Loucy (cell line): ENCODE data around the gene RBPJL.

Experiments
- H2AFZ ChIP-seq: fragments of 200-600 bp; sonication (generic); 2 replicates; pipeline ENCODE4 v1.6.0; 2016; ENCODE audit warnings: antibody characterized with exemption, mild to moderate bottlenecking, low read length, moderate library complexity
- H3F3A ChIP-seq: fragments of 200-600 bp; 2 replicates; pipeline ENCODE4 v1.6.0; 2016; ENCODE audit warnings: antibody characterized with exemption, low read depth, mild to moderate bottlenecking
- H3K27me3 ChIP-seq: fragments of 200-600 bp; sonication (generic); 2 replicates; pipeline ENCODE4 v1.6.1; 2014; ENCODE audit warnings: low read length, mild to moderate bottlenecking; ENCODE audit not compliant: insufficient read depth, poor library complexity, severe bottlenecking
- H3K36me3 ChIP-seq: fragments of 200-600 bp; sonication (generic); 2 replicates; pipeline ENCODE4 v1.6.1; 2016; ENCODE audit warnings: low read length; ENCODE audit not compliant: insufficient read depth
- H3K4me1 ChIP-seq: fragments of 200-600 bp; sonication (generic); 2 replicates; pipeline ENCODE4 v1.5.1; 2014; ENCODE audit warnings: low read length, mild to moderate bottlenecking; ENCODE audit not compliant: insufficient read depth, poor library complexity, severe bottlenecking
- H3K4me2 ChIP-seq: fragments of 200-600 bp; sonication (generic); 2 replicates; pipeline ENCODE4 v1.6.0; 2014; ENCODE audit warnings: antibody characterized with exemption, low read length, low read depth, mild to moderate bottlenecking; ENCODE audit not compliant: poor library complexity, severe bottlenecking
- H3K4me3 ChIP-seq: fragments of 200-600 bp; sonication (generic); 2 replicates; pipeline ENCODE4 v1.5.1; 2014; ENCODE audit warnings: low read length, mild to moderate bottlenecking, mixed read lengths; ENCODE audit not compliant: poor library complexity, severe bottlenecking
- H3K79me2 ChIP-seq: fragments of 200-600 bp; sonication (generic); 2 replicates; pipeline ENCODE4 v1.6.1; 2014; ENCODE audit warnings: low read length; ENCODE audit not compliant: insufficient read depth
- H3K9ac ChIP-seq: fragments of 200-600 bp; sonication (generic); 2 replicates; pipeline ENCODE4 v1.6.0; 2014; ENCODE audit warnings: mild to moderate bottlenecking, low read depth, low read length, moderate library complexity; ENCODE audit not compliant: poor library complexity, severe bottlenecking
- H3K9me2 ChIP-seq: fragments of 200-600 bp; sonication (generic); replicated peaks from 2 replicates; pipeline ENCODE4 v1.6.1; 2016; ENCODE audit warnings: low read depth, low read length, mixed read lengths
- H3K9me3 ChIP-seq: fragments of 200-600 bp; sonication (generic); 2 replicates; pipeline ENCODE4 v1.6.1; 2014; ENCODE audit warnings: mild to moderate bottlenecking, antibody characterized with exemption, low read length, low read depth; ENCODE audit not compliant: insufficient read depth
- H4K20me1 ChIP-seq: fragments of 200-600 bp; sonication (generic); 2 replicates; pipeline ENCODE4 v1.6.0; 2014; ENCODE audit warnings: antibody characterized with exemption, low read length, mild to moderate bottlenecking; ENCODE audit not compliant: insufficient read depth, poor library complexity, severe bottlenecking
- EZH2phosphoT487 ChIP-seq: fragments of 200-600 bp; IDR thresholded peaks from 2 replicates; pipeline ENCODE4 v1.6.1; 2018; ENCODE audit warnings: antibody characterized with exemption, mild to moderate bottlenecking, moderate library complexity, borderline replicate concordance
- TF ChIP-seq, protein P1 (sequence below): fragments of 200-600 bp; sonication (generic); conservative IDR thresholded peaks from 2 replicates; pipeline ENCODE4 v1.5.1; 2014; ENCODE audit warnings: mild to moderate bottlenecking, antibody characterized with exemption, low read length

The RBPJL gene

GRCh38 chr20:45258259-45258658 is 48.4 kb upstream of the RBPJL start:
- Histone ChIP-seq H3K4me3 (no peak overlapping the region), H3K79me2 (no peaks in the 10 kb centered on the region), H3K36me3 (no peaks in the 10 kb centered on the region), H3K9ac (no peak overlapping the region), H3F3A (no peaks in the 10 kb centered on the region), H3K4me2 (no peak overlapping the region), H3K27me3 (no peaks in the 10 kb centered on the region), H4K20me1 (no peaks in the 10 kb centered on the region), H3K9me2 (no peaks in the 10 kb centered on the region), H3K4me1 (no peaks in the 10 kb centered on the region), H2AFZ (no peak overlapping the region), H3K9me3 (no peaks in the 10 kb centered on the region)
- TF ChIP-seq EZH2phosphoT487: no peak
- TF ChIP-seq, protein P1, sequence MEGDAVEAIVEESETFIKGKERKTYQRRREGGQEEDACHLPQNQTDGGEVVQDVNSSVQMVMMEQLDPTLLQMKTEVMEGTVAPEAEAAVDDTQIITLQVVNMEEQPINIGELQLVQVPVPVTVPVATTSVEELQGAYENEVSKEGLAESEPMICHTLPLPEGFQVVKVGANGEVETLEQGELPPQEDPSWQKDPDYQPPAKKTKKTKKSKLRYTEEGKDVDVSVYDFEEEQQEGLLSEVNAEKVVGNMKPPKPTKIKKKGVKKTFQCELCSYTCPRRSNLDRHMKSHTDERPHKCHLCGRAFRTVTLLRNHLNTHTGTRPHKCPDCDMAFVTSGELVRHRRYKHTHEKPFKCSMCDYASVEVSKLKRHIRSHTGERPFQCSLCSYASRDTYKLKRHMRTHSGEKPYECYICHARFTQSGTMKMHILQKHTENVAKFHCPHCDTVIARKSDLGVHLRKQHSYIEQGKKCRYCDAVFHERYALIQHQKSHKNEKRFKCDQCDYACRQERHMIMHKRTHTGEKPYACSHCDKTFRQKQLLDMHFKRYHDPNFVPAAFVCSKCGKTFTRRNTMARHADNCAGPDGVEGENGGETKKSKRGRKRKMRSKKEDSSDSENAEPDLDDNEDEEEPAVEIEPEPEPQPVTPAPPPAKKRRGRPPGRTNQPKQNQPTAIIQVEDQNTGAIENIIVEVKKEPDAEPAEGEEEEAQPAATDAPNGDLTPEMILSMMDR: no peak

GRCh38 chr20:45258664-45259063 is 48.0 kb upstream of the RBPJL start:
- Histone ChIP-seq H3K4me3 (no peak overlapping the region), H3K9me3 (no peaks in the 10 kb centered on the region), H3K9ac (no peak overlapping the region), H3K27me3 (no peaks in the 10 kb centered on the region), H2AFZ (no peak overlapping the region), H3F3A (no peaks in the 10 kb centered on the region), H3K36me3 (no peaks in the 10 kb centered on the region), H4K20me1 (no peaks in the 10 kb centered on the region), H3K4me1 (no peaks in the 10 kb centered on the region), H3K9me2 (no peaks in the 10 kb centered on the region), H3K4me2 (no peak overlapping the region), H3K79me2 (no peaks in the 10 kb centered on the region)
- TF ChIP-seq, protein P1: no peak
- TF ChIP-seq EZH2phosphoT487: no peak

DNA sequence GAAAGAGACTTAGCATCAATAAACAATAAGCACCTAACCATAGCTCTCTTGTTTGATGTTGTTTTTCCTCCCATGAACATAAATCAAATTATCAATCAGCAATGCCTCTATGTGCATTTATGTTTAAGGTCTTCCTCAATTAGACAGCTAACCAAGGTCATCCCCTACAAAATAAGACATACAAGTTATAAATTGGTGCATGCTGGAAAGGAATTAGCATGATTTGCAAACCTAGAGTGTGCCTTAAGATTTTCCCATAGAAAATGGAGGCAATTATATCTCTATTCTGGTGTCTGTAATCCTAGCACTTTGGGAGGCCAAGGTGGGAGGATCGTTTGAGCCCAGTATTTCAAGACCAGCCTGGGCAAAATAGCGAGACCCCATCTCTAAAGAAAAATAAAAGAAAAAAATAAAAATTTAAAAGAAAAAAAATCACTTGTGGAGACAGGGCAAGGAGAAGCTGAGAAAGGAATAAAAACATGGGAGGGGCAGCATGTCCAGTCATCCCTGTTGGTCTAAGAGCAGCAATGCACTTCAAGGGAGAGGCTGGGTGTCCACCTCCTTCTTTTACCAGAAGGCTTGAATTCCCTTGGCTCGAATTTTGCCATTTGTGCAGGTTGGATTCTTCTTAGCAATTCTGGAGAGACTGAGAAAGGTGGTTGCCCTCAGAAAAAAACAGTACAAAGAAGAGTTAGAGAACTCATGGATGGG is 42.9 kb upstream of the RBPJL start:
- Histone ChIP-seq H3K9ac (no peak overlapping the region), H3K79me2 (no peaks in the 10 kb centered on the region), H3F3A (no peaks in the 10 kb centered on the region), H3K4me3 (no peak overlapping the region), H3K4me1 (no peaks in the 10 kb centered on the region), H3K4me2 (no peak overlapping the region), H4K20me1 (no peaks in the 10 kb centered on the region), H3K9me3 (no peaks in the 10 kb centered on the region), H3K9me2 (no peaks in the 10 kb centered on the region), H2AFZ (no peak overlapping the region), H3K27me3 (no peaks in the 10 kb centered on the region), H3K36me3 (no peaks in the 10 kb centered on the region)
- TF ChIP-seq, protein P1: no peak
- TF ChIP-seq EZH2phosphoT487: no peak
